Suprapubic skin (tissue), 4 donors: ENCODE results near the gene ALDH1A1.

Source experiments
- CTCF ChIP-seq, 2 donors: fragments of 200-600 bp in 1 of 2; fragments of 450-650 bp in 1 of 2; sonication (generic) in 1 of 2; IDR thresholded peaks; one replicate each; pipeline ENCODE4 v1.5.1; 2016 to 2019; ENCODE audit warnings: antibody characterized with exemption in 2 of 2, mild to moderate bottlenecking in 1 of 2, moderate library complexity in 1 of 2
- EP300 ChIP-seq: sonication (generic); formaldehyde crosslinking; IDR thresholded peaks from one replicate; pipeline ENCODE4 v1.6.1; 2017; ENCODE audit warnings: antibody characterized with exemption
- POLR2A ChIP-seq, 2 donors: fragments of 450-650 bp; IDR thresholded peaks; one replicate each; pipeline ENCODE4 v1.6.1; 2017; ENCODE audit warnings: antibody characterized with exemption in 2 of 2, mild to moderate bottlenecking in 2 of 2, moderate library complexity in 2 of 2
- POLR2AphosphoS5 ChIP-seq, 3 donors: sonication (generic); formaldehyde crosslinking; IDR thresholded peaks; one replicate each; pipeline ENCODE4 v1.6.1; 2017; ENCODE audit warnings: antibody characterized with exemption in 3 of 3

DNA sequence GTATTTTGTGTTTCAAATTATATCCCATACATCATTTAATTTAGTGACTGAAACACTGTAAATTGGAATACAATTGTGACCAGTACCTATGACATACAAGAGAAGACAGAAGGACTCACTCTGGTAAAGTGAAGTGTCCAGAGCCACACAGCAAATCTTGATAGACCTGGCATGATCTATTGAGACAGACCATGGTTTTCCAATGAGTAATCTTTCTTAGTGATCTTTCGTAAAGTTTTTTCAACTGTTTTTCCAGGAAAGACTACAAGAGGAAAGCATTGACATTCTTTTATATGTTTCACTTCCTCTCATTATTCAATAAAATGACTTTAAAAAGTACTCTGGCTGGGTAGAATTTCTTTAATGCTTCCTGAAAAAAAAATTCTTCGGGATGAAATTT lies 43.3 kb upstream of the ALDH1A1 start:
- TF ChIP-seq CTCF (IDR thresholded peaks at IDR 0.05) (no peak), POLR2A (IDR thresholded peaks at IDR 0.05) (no peak), POLR2AphosphoS5 (IDR thresholded peaks at IDR 0.05) (no peak), EP300 (no peak)
